ENCODE measurements around the gene RAB1A.
"Not testable (repeated sequence)": the region's sequence is repeated elsewhere in the genome, so short reads cannot be mapped to it uniquely, and the experiment has no call there.

The RAB1A gene

DNA sequence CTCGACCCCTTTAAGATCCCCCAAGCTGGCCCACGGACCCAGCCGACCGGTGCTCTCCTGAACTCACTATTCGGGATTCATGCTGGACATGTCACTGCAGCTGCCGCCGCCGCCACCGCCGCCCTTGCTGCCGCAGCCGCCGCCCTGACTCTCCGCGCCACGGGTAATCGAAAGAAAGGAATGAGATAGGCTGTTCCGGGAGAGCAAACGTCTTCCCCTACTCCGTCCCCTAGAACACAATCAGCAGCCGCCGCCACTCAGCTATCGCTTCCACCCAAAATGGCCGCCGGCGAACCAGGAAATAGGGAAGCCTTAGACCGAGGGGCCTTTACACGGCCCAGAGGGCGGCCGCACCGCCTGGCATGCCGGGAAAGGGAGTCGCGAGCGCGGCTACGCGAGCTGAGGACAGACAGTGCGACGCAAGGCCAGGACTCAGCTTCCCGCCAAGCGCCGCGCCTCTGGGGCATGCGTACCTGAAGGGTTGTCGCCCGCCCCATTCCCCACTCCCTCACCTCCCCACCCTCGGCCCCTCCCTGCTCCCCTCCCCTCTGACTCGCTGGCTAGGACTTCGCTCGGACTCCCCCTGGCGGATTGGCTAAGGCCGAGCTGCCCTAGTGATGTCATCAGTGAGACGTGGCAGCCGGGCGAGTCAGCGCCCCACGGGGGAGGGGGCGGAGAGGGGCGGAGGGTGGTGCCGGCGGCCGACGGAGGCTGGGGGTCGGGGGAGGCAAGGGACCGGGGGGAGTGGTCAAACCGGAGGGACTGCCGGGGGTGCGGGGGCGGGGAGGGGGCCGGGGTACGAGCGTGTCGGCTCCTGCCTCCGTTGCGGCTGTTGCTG is at the start of gene RAB1A:
TSS of gene RAB1A (minus strand) at position 281 of the 838 bp plus-strand sequence. CDS start at position 90, 191 bp downstream.
- peak within 1 kb of the TSS; percentile 80 for H3K4me3 ChIP-seq (replicated peaks; ENCODE audit: low read depth, low read length)
- peak; percentile 97 for DNase-seq (ENCODE audit: extremely low read depth, low read depth)
- TF ChIP-seq, protein P1, sequence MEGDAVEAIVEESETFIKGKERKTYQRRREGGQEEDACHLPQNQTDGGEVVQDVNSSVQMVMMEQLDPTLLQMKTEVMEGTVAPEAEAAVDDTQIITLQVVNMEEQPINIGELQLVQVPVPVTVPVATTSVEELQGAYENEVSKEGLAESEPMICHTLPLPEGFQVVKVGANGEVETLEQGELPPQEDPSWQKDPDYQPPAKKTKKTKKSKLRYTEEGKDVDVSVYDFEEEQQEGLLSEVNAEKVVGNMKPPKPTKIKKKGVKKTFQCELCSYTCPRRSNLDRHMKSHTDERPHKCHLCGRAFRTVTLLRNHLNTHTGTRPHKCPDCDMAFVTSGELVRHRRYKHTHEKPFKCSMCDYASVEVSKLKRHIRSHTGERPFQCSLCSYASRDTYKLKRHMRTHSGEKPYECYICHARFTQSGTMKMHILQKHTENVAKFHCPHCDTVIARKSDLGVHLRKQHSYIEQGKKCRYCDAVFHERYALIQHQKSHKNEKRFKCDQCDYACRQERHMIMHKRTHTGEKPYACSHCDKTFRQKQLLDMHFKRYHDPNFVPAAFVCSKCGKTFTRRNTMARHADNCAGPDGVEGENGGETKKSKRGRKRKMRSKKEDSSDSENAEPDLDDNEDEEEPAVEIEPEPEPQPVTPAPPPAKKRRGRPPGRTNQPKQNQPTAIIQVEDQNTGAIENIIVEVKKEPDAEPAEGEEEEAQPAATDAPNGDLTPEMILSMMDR (IDR thresholded peaks at IDR 0.05; ENCODE audit: low read depth, low read length, missing control alignments), result peak; percentile 16

DNA sequence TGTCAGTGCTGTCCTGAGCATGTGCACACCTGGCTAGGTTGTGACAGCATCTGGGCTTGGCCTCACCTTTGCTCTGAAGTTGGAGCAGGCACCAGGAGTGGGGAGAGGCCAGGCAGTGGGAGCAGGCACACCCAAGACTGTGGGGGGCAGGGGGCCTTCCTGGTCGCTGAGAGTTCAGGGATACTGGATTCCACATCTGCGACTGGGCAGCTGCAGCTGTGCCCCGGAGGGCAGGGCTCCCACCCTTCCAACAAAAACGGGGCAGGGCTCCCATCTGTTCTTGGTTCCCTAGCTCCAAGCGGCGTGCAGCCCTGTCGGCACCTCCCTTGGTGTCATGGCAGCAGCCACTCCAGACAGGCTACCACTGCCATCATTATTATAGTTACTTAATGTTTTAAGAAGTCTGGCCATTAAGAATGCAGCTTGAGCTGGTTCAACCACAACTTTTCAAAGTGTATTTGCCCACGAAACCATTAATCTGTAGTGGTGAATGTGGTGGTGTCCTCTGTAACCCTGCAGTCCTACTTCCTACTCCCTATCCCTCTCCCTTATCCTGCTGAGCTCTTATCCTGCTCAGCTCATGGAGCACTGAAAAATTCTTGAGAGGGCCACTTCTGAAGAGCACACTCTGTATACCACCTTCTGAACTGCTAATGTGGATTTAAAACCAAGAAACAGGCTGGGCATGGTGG is 48.0 kb upstream of the RAB1A start:
- no peak for DNase-seq (ENCODE audit: extremely low read depth, low read depth)
- H3K4me3 ChIP-seq (replicated peaks; ENCODE audit: low read depth, low read length), result no peak overlapping the region
- TF ChIP-seq, protein P1 (IDR thresholded peaks at IDR 0.05; ENCODE audit: low read depth, low read length, missing control alignments), result no peak

DNA sequence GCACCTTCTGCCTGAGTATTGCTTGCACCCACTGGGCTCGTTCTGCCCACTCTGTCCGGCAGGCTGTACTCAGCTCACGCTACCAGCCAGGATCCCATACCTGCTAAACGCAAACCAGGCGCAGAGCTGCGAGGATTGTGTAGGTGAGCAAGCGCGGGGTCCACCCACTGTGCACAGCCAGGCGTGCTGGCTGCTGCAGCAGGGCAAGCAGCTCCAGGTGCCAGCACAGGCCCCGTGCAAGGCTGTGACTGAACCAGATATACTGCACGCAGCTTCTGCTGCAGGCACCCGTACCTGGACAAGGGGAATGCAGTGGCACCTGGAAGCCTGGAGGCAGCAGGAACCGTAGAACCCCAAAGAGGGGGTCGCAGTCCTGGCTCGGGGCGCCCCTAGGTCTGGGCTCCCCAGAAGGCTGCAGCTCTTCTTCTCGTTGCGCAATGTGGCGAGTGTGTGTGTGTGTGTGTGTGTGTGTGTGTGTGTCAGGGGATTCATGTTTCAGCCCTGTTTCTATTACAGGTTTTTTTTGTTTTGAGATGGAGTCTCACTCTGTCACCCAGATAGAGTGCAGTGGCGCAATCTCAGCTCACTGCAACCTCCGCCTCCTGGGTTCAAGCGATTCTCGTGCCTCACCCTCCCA is 46.1 kb upstream of the RAB1A start:
- TF ChIP-seq, protein P1 (IDR thresholded peaks at IDR 0.05; ENCODE audit: low read depth, low read length, missing control alignments), result no peak
- H3K4me3 ChIP-seq (replicated peaks; ENCODE audit: low read depth, low read length), result no peak overlapping the region
- no peak for DNase-seq (ENCODE audit: extremely low read depth, low read depth)

DNA sequence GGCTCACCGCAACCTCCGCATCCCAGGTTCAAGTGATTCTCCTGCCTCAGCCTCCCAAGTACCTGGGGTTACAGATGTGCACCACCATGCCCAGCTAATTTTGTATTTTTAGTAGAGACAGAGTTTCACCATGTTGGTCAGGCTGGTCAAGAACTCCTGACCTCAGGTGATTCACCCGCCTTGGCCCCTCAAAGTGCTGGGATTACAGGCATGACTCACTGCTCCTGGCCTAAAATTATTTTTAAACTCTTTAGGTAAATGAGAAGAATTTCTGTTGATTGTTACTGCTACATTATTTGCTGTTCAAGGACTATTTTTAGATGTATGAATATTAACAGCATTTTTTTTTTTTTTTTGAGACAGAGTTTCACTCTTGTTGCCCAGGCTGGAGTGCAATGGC is 44.1 kb upstream of the RAB1A start:
- not testable (repeated sequence) for DNase-seq (ENCODE audit: extremely low read depth, low read depth); H3K4me3 ChIP-seq (replicated peaks; ENCODE audit: low read depth, low read length)

- TF ChIP-seq, protein P1 (IDR thresholded peaks at IDR 0.05; ENCODE audit: low read depth, low read length, missing control alignments), result no peak
- H3K4me3 ChIP-seq (replicated peaks; ENCODE audit: low read depth, low read length), result no peak overlapping the region
- no peak for DNase-seq (ENCODE audit: extremely low read depth, low read depth)
Measured at GRCh38 chr2:65172994-65173790, 43.3 kb upstream of the RAB1A start.

GRCh38 chr2:65170611-65171477 is 40.9 kb upstream of the RAB1A start:
- DNase-seq (ENCODE audit: extremely low read depth, low read depth); H3K4me3 ChIP-seq (replicated peaks; ENCODE audit: low read depth, low read length): not testable (repeated sequence)

GRCh38 chr2:65169760-65170136 is 39.8 kb upstream of the RAB1A start:
- TF ChIP-seq, protein P1 (IDR thresholded peaks at IDR 0.05; ENCODE audit: low read depth, low read length, missing control alignments), result no peak
- no peak for DNase-seq (ENCODE audit: extremely low read depth, low read depth)

More at GRCh38 chr2:65169760-65170136, 39.8 kb upstream of the RAB1A start:
- no peak overlapping the region for H3K4me3 ChIP-seq (replicated peaks; ENCODE audit: low read depth, low read length)
